ENCODE results near the gene GLMP. TPM values are rescaled to one million over a fixed set of nuclear protein-coding genes. Genes with fewer than 3 reads are reported as not detected.

The GLMP gene
- polyA plus RNA-seq, 1 donor = 170 TPM

DNA sequence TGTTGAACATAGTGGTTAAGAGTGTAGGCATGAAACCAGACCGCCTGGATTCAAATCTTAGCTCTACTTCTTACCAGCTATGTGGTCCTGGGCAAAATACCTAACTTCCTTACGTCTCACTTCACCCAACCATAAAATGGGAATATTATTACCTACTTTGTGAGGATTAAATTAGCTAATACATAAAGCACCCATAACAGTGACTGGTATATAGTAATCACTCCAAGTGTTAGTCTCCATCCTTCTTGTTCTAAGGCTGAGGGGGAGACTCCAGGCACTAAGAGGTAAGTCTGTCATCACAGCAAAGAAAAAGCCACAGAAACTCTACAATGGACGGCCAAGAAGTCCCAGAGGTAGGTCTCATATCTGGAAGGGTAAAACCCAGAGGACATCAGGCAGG lies 15.6 kb downstream of the GLMP start:
- Histone ChIP-seq H3K4me3 (ENCODE audit: low read length) (no peak overlapping the region), H3K9me3 (ENCODE audit: control insufficient read depth, low read depth, low read length) (no peaks in the 10 kb centered on the region), H3K27ac (ENCODE audit: low read length) (no peak overlapping the region), H3K36me3 (ENCODE audit: control insufficient read depth, insufficient read depth, low read length) (peaks cover 40% of the 10 kb centered on the region), H3K4me1 (ENCODE audit: control insufficient read depth, insufficient read depth, low read length) (peaks cover 23% of the 10 kb centered on the region), H3K27me3 (ENCODE audit: control insufficient read depth, insufficient read depth, low read length) (no peaks in the 10 kb centered on the region)
- no CpG with 5 or more reads among the region's 3 CpGs for WGBS (ENCODE audit: insufficient coverage, low lambda C conversion rate)
- DNase-seq = no peak

DNA sequence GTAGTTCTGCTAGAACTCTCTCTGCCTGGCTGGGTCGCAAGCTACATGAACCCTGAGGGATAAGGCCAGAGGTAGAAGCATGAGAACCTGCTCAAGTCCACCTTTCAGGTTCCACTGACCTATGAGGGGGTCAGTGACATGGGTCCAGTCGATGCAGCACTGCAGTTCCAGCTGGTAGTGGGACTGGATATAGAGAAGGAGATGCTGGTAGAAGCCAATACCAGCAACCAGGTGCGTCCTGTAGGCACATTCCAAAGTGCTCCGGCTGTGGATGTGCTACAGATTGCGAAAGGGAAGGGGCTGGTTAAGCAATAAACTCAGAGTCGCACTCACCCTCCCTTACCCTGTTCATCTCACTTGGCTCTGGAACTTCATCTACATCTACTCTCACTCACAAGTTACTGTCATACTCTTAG lies 18.5 kb downstream of the GLMP start:
- no peak for DNase-seq
- Histone ChIP-seq H3K27ac (ENCODE audit: low read length) (no peak overlapping the region), H3K27me3 (ENCODE audit: control insufficient read depth, insufficient read depth, low read length) (no peaks in the 10 kb centered on the region), H3K4me3 (ENCODE audit: low read length) (no peak overlapping the region), H3K4me1 (ENCODE audit: control insufficient read depth, insufficient read depth, low read length) (peaks cover 9% of the 10 kb centered on the region), H3K36me3 (ENCODE audit: control insufficient read depth, insufficient read depth, low read length) (peaks cover 66% of the 10 kb centered on the region), H3K9me3 (ENCODE audit: control insufficient read depth, low read depth, low read length) (no peaks in the 10 kb centered on the region)
- no CpG with 5 or more reads among the region's 6 CpGs for WGBS (ENCODE audit: insufficient coverage, low lambda C conversion rate)

GRCh38 chr1:156276532-156276931 lies 18.9 kb downstream of the GLMP start:
- Histone ChIP-seq H3K4me1 (ENCODE audit: control insufficient read depth, insufficient read depth, low read length) (peaks cover 7% of the 10 kb centered on the region), H3K36me3 (ENCODE audit: control insufficient read depth, insufficient read depth, low read length) (peaks cover 70% of the 10 kb centered on the region), H3K27me3 (ENCODE audit: control insufficient read depth, insufficient read depth, low read length) (no peaks in the 10 kb centered on the region)

DNA sequence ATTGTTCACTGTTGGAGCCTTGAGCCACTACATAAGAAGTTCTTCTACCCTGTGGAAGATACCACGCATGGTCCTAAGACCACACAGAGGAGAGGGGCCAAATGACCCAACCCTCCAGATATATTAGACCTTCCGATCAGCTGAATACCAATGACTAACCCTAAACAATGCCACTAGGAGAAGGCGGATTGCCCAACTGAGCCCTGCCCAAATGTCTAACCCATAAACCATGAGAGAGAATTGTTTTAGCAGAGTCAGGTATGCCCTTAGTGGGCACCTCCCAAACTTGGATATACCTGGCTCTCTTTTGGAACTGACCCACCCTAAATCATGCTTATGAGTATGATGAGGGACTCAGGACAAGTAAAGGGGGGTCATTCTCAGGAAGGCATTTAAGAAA lies 25.2 kb downstream of the GLMP start:
- WGBS (ENCODE audit: insufficient coverage, low lambda C conversion rate) = no CpG with 5 or more reads among the region's 3 CpGs
- DNase-seq = no peak
- H3K36me3 ChIP-seq (ENCODE audit: control insufficient read depth, insufficient read depth, low read length) = peaks cover 83% of the 10 kb centered on the region
- H3K27me3 ChIP-seq (ENCODE audit: control insufficient read depth, insufficient read depth, low read length) = no peaks in the 10 kb centered on the region
- H3K4me1 ChIP-seq (ENCODE audit: control insufficient read depth, insufficient read depth, low read length) = no peaks in the 10 kb centered on the region
- no peaks in the 10 kb centered on the region for H3K9me3 ChIP-seq (ENCODE audit: control insufficient read depth, low read depth, low read length)
- H3K27ac ChIP-seq (ENCODE audit: low read length) = no peak overlapping the region
- H3K4me3 ChIP-seq (ENCODE audit: low read length) = no peak overlapping the region

More at GRCh38 chr1:156276532-156276931, 18.9 kb downstream of the GLMP start:
- Histone ChIP-seq H3K4me3 (ENCODE audit: low read length) (no peak overlapping the region), H3K9me3 (ENCODE audit: control insufficient read depth, low read depth, low read length) (no peaks in the 10 kb centered on the region), H3K27ac (ENCODE audit: low read length) (no peak overlapping the region)
- no peak for DNase-seq

- WGBS (ENCODE audit: insufficient coverage, low lambda C conversion rate) = no CpG with 5 or more reads among the region's 4 CpGs
- Histone ChIP-seq H3K27me3 (ENCODE audit: control insufficient read depth, insufficient read depth, low read length) (no peaks in the 10 kb centered on the region), H3K4me1 (ENCODE audit: control insufficient read depth, insufficient read depth, low read length) (no peaks in the 10 kb centered on the region), H3K4me3 (ENCODE audit: low read length) (no peak overlapping the region), H3K9me3 (ENCODE audit: control insufficient read depth, low read depth, low read length) (no peaks in the 10 kb centered on the region), H3K36me3 (ENCODE audit: control insufficient read depth, insufficient read depth, low read length) (peaks cover 77% of the 10 kb centered on the region), H3K27ac (ENCODE audit: low read length) (no peak overlapping the region)
- no peak for DNase-seq
These were observed 27.1 kb downstream of the GLMP start for GRCh38 chr1:156268336-156268735.

DNA sequence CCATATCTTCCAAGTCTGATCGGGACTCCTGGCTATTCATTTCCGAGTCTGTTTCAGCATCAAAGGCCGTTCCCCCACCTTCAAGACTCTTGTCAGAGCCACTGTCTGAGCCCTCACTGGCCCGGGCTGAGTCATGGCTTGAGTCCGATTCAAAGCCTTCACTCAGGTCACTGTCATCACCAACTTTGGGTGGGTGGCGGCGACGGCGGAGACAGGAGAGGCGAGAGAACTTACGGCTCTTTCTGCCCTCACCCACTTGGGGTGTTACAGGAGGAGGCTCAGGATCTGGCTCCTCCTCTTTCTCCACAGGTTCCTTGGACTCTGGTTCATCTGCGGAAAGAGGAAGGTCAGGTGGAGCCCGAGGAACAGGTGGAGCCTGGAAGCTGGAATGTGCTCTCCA lies 29.4 kb downstream of the GLMP start:
- Histone ChIP-seq H3K9me3 (ENCODE audit: control insufficient read depth, low read depth, low read length) (no peaks in the 10 kb centered on the region), H3K4me3 (ENCODE audit: low read length) (no peak overlapping the region), H3K27ac (ENCODE audit: low read length) (no peak overlapping the region), H3K36me3 (ENCODE audit: control insufficient read depth, insufficient read depth, low read length) (peaks cover 79% of the 10 kb centered on the region), H3K4me1 (ENCODE audit: control insufficient read depth, insufficient read depth, low read length) (no peaks in the 10 kb centered on the region), H3K27me3 (ENCODE audit: control insufficient read depth, insufficient read depth, low read length) (no peaks in the 10 kb centered on the region)
- no peak for DNase-seq
- no CpG with 5 or more reads among the region's 13 CpGs for whole genome bisulfite sequencing (ENCODE audit: insufficient coverage, low lambda C conversion rate)

GRCh38 chr1:156263288-156263655 lies 32.2 kb downstream of the GLMP start:
- no peak overlapping the region for H3K27ac ChIP-seq (ENCODE audit: low read length)
- no CpG with 5 or more reads among the region's 9 CpGs for WGBS (ENCODE audit: insufficient coverage, low lambda C conversion rate)
- DNase-seq = no peak

DNA sequence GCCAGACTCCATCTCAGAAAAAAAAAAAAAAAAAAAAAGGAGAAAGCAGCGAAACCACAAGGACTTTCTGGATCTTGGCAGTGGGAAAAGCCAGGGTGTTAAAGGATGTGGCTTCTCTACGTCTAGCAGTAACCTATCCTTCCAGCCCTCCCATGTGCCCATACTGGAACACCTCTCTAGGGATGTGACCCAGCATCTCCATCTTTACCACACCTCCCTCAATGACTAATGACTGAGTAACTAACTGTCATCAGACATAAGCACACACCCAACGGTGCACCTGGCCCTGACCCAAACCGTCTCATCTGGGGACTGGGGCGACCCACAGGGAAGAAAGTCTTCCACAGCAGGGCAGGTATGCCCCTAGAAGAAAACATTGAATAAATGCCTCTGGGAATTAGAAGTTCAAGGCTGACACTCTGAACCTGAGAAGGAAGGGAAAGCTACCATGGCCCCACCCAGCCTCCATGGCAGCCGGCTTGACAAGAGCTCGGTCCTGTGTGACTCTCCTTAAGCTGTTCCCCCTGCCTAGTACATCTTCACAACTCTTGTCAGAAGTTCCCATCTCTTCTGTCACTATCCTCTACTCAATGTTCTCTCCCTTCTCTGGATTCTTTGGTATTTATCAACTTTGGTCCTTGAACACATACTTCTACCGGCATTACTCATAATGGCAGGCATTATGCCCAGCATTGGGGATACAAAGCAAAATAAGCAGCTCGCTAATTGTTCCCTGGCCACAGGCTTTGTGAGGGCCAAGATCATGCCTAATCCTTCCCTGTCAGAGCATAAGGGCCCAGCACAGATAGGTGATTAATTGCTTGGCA lies 32.8 kb downstream of the GLMP start:
- Histone ChIP-seq H3K9me3 (ENCODE audit: control insufficient read depth, low read depth, low read length) (no peaks in the 10 kb centered on the region), H3K4me3 (ENCODE audit: low read length) (no peak overlapping the region), H3K36me3 (ENCODE audit: control insufficient read depth, insufficient read depth, low read length) (peaks cover 90% of the 10 kb centered on the region), H3K27me3 (ENCODE audit: control insufficient read depth, insufficient read depth, low read length) (no peaks in the 10 kb centered on the region), H3K27ac (ENCODE audit: low read length) (no peak overlapping the region), H3K4me1 (ENCODE audit: control insufficient read depth, insufficient read depth, low read length) (no peaks in the 10 kb centered on the region)
- WGBS (ENCODE audit: insufficient coverage, low lambda C conversion rate) = no CpG with 5 or more reads among the region's 9 CpGs
- no peak for DNase-seq

More at GRCh38 chr1:156263288-156263655, 32.2 kb downstream of the GLMP start:
- Histone ChIP-seq H3K36me3 (ENCODE audit: control insufficient read depth, insufficient read depth, low read length) (peaks cover 90% of the 10 kb centered on the region), H3K27me3 (ENCODE audit: control insufficient read depth, insufficient read depth, low read length) (no peaks in the 10 kb centered on the region), H3K4me3 (ENCODE audit: low read length) (no peak overlapping the region), H3K9me3 (ENCODE audit: control insufficient read depth, low read depth, low read length) (no peaks in the 10 kb centered on the region), H3K4me1 (ENCODE audit: control insufficient read depth, insufficient read depth, low read length) (no peaks in the 10 kb centered on the region)

DNA sequence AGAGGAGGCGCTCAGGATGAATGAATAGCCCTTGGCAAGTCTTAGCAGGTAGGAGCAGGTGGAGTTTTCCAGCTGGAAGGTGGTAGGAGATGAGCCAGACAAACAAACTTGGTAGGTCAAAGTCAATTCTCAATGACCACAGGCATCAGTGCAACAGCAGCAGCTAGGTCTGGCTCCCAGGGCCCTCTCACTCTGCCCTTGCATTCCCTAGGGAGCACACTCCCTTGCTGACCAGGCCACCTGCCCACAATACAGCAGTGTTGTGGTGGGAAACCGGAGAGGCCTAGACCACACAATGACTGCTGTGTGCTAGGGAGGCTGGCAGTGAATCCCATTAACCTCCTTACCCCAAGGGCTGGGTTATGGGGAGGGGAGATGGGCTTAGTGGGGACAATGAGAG lies 34.6 kb downstream of the GLMP start:
- DNase-seq = no peak
- Histone ChIP-seq H3K36me3 (ENCODE audit: control insufficient read depth, insufficient read depth, low read length) (peaks cover 89% of the 10 kb centered on the region), H3K4me3 (ENCODE audit: low read length) (no peak overlapping the region), H3K27me3 (ENCODE audit: control insufficient read depth, insufficient read depth, low read length) (no peaks in the 10 kb centered on the region), H3K4me1 (ENCODE audit: control insufficient read depth, insufficient read depth, low read length) (no peaks in the 10 kb centered on the region), H3K9me3 (ENCODE audit: control insufficient read depth, low read depth, low read length) (no peaks in the 10 kb centered on the region), H3K27ac (ENCODE audit: low read length) (no peak overlapping the region)
- no CpG with 5 or more reads among the region's 2 CpGs for WGBS (ENCODE audit: insufficient coverage, low lambda C conversion rate)

GRCh38 chr1:156259805-156260204 lies 35.7 kb downstream of the GLMP start:
- Histone ChIP-seq H3K36me3 (ENCODE audit: control insufficient read depth, insufficient read depth, low read length) (peaks cover 86% of the 10 kb centered on the region), H3K4me3 (ENCODE audit: low read length) (no peak overlapping the region), H3K27ac (ENCODE audit: low read length) (no peak overlapping the region), H3K4me1 (ENCODE audit: control insufficient read depth, insufficient read depth, low read length) (no peaks in the 10 kb centered on the region), H3K9me3 (ENCODE audit: control insufficient read depth, low read depth, low read length) (no peaks in the 10 kb centered on the region), H3K27me3 (ENCODE audit: control insufficient read depth, insufficient read depth, low read length) (no peaks in the 10 kb centered on the region)
- WGBS (ENCODE audit: insufficient coverage, low lambda C conversion rate) = no CpG with 5 or more reads among the region's 3 CpGs
- DNase-seq = no peak

GRCh38 chr1:156258859-156259258 lies 36.6 kb downstream of the GLMP start:
- Histone ChIP-seq H3K9me3 (ENCODE audit: control insufficient read depth, low read depth, low read length) (no peaks in the 10 kb centered on the region), H3K36me3 (ENCODE audit: control insufficient read depth, insufficient read depth, low read length) (peaks cover 86% of the 10 kb centered on the region), H3K27me3 (ENCODE audit: control insufficient read depth, insufficient read depth, low read length) (no peaks in the 10 kb centered on the region), H3K4me1 (ENCODE audit: control insufficient read depth, insufficient read depth, low read length) (no peaks in the 10 kb centered on the region), H3K27ac (ENCODE audit: low read length) (no peak overlapping the region), H3K4me3 (ENCODE audit: low read length) (no peak overlapping the region)
- no CpG with 5 or more reads among the region's 8 CpGs for WGBS (ENCODE audit: insufficient coverage, low lambda C conversion rate)
- no peak for DNase-seq
